Measurements from ENCODE around the gene FBRSL1. TPM values are rescaled to one million over a fixed set of nuclear protein-coding genes. Genes with fewer than 3 reads are reported as not detected.

FBRSL1 gene
- total RNA-seq, 1 donor from 2014 or later, result 66.0 TPM

DNA sequence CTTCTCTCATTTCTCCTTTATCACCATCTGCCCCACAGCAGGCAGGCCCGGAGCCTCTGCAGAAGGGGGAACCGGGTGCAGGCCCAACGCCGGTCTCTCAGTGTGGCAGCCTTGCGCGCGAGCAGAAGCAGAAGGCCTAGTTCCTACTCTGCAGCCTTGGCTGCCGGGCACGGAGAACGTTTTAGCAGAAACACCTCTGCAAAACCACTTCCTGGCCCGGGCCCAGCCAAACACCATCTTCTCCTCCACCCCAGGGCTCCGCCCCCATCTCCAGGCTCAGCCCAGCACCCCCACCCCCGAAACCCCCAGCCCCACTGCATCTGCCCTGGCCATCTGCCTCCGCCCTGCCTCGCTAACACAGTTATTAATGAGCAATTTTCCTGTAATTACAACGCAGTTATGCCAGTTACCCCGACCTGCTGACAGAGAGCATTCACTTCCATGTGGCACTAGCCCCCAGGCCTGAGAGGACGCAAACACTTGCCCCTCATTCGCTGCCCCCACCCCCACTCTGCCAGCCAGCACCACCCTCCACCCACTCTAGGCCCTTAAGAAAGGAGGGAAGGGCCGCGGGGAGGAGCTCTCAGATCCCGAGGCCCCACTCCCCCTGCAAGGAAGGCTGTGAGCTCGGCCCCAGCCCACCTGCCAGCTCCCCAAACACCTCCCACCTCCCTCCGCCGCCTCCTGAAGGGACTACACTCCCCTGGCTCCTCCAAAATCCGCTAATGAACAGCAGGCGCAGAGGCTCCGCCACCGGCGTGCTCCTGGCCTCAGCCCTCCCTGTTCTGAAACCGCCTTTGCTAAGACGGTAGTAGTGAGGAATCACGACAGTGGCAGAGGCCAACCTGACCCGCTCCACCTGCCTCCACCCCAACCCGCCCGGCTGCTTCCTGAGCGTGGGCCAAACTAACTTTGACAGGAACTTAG, 44.7 kb upstream of the FBRSL1 start:
- DNase-seq, result peak; percentile 24
- no peaks in the 10 kb centered on the region for H3K9me3 ChIP-seq (replicated peaks)
- no peaks in the 10 kb centered on the region for H3K4me1 ChIP-seq
- H3K27me3 ChIP-seq (ENCODE audit: low read depth), result peaks cover 88% of the 10 kb centered on the region
- TF ChIP-seq, protein P1, sequence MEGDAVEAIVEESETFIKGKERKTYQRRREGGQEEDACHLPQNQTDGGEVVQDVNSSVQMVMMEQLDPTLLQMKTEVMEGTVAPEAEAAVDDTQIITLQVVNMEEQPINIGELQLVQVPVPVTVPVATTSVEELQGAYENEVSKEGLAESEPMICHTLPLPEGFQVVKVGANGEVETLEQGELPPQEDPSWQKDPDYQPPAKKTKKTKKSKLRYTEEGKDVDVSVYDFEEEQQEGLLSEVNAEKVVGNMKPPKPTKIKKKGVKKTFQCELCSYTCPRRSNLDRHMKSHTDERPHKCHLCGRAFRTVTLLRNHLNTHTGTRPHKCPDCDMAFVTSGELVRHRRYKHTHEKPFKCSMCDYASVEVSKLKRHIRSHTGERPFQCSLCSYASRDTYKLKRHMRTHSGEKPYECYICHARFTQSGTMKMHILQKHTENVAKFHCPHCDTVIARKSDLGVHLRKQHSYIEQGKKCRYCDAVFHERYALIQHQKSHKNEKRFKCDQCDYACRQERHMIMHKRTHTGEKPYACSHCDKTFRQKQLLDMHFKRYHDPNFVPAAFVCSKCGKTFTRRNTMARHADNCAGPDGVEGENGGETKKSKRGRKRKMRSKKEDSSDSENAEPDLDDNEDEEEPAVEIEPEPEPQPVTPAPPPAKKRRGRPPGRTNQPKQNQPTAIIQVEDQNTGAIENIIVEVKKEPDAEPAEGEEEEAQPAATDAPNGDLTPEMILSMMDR (IDR thresholded peaks at IDR 0.05; ENCODE audit: borderline replicate concordance), result no peak
- peak overlapping the region; percentile 48 for H3K4me3 ChIP-seq
- H3K27ac ChIP-seq (replicated peaks), result no peak overlapping the region
- intact Hi-C loops (cut with micrococcal nuclease), result no loop called here
- H3K36me3 ChIP-seq, result no peaks in the 10 kb centered on the region

DNA sequence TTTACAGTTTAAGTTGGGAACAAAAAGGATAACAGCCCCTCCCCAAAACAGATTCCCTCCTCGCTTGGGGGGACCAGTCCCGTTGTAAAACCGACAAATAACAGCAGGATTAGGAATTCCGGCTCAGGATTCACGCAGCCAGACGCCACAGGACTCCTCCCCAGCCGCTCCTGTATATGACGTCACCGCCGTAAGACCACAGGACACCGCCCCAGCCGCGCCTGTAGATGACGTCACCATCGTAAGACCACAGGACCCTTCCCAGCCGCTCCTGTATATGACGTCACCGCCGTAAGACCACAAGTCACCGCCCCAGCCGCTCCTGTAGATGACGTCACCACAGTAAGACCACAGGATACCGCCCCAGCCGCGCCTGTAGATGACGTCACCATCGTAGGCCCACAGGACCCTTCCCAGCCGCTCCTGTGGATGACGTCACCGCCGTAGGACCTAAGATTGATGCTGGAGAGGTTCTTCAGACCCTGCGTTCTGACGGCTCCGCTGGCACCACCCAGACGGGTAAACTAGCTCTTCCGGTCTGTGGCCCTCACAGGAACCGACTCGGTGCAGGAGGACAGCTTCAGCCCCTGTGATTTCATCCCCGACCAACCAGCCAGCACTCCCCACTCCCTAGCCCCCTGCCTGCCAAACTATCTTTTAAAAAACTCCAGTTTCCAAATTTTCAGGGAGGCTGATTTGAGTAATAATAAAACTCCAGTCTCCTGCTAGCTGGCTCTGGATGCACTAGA, 43.9 kb upstream of the FBRSL1 start:
- Histone ChIP-seq H3K27me3 (ENCODE audit: low read depth) (peaks cover 94% of the 10 kb centered on the region), H3K9me3 (replicated peaks) (no peaks in the 10 kb centered on the region), H3K4me3 (peak overlapping the region; percentile 48), H3K27ac (replicated peaks) (no peak overlapping the region), H3K4me1 (no peaks in the 10 kb centered on the region), H3K36me3 (no peaks in the 10 kb centered on the region)
- peak; percentile 40 for DNase-seq
- TF ChIP-seq, protein P1 (IDR thresholded peaks at IDR 0.05; ENCODE audit: borderline replicate concordance), result no peak
- intact Hi-C loops (cut with micrococcal nuclease), result no loop called here

DNA sequence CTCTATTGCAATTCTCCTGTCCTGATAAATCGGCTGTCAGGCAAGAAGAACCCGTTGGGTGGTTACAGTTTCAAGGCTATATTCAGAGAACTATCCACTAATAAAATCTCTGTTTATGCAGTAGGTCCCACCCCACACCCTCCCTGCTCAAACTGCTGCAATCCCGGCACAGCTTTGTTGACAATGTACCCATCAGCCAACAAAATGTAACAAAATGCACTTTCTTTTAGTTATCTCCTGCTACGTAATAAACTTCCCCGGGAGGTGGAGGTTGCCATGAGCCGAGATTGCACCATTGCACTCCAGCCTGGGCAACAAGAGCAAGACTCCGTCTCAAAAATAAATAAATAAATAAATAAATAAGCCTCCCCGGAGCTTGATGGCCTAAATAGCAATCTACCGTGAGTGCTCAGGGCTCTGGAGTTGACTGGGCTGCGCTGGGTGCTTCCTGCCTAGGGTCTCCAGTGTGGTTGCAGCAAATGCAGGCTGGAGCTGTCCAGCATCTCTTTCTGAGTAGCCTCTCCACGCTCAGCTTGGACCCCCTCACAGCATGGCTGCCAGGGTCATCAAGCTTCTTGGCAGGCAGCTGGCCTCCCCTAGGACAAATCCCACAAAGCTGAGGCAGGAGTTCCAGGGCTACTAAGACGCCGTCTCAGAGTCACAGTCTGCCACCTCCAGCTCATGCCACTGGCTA, 43.2 kb upstream of the FBRSL1 start:
- intact Hi-C loops (cut with micrococcal nuclease), result no loop called here

DNA sequence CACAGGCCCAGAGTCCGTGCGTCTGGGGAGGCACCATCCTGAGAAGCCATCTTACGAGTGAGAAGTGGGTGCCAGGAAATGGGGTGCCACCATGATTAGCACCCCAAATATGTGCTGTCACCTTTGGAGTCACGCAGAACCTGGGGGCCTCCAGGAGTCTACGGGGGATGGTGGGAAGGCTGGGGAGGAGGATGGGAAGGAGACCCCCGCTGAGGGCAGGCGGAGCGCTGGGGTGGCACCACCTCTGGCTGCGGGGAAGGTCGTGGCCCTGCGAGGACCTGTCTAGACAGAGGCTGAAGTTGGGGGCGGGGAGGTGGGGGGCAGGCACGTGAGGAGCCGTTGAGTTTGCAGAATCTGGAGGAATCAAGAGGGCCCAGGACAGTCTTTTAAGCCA, 42.6 kb upstream of the FBRSL1 start:
- intact Hi-C loops (cut with micrococcal nuclease), result no loop called here
- TF ChIP-seq, protein P1 (IDR thresholded peaks at IDR 0.05; ENCODE audit: borderline replicate concordance), result no peak
- Histone ChIP-seq H3K36me3 (no peaks in the 10 kb centered on the region), H3K27ac (replicated peaks) (no peak overlapping the region), H3K27me3 (ENCODE audit: low read depth) (peaks cover 94% of the 10 kb centered on the region), H3K4me3 (no peak overlapping the region), H3K4me1 (no peaks in the 10 kb centered on the region), H3K9me3 (replicated peaks) (no peaks in the 10 kb centered on the region)
- DNase-seq, result no peak

More for the DNA sequence above, 43.2 kb upstream of the FBRSL1 start:
- TF ChIP-seq, protein P1 (IDR thresholded peaks at IDR 0.05; ENCODE audit: borderline replicate concordance), result no peak
- no peak overlapping the region for H3K27ac ChIP-seq (replicated peaks)
- peak overlapping the region; percentile 48 for H3K4me3 ChIP-seq
- H3K4me1 ChIP-seq, result no peaks in the 10 kb centered on the region
- peaks cover 94% of the 10 kb centered on the region for H3K27me3 ChIP-seq (ENCODE audit: low read depth)
- DNase-seq, result no peak
- H3K9me3 ChIP-seq (replicated peaks), result no peaks in the 10 kb centered on the region
- no peaks in the 10 kb centered on the region for H3K36me3 ChIP-seq

DNA sequence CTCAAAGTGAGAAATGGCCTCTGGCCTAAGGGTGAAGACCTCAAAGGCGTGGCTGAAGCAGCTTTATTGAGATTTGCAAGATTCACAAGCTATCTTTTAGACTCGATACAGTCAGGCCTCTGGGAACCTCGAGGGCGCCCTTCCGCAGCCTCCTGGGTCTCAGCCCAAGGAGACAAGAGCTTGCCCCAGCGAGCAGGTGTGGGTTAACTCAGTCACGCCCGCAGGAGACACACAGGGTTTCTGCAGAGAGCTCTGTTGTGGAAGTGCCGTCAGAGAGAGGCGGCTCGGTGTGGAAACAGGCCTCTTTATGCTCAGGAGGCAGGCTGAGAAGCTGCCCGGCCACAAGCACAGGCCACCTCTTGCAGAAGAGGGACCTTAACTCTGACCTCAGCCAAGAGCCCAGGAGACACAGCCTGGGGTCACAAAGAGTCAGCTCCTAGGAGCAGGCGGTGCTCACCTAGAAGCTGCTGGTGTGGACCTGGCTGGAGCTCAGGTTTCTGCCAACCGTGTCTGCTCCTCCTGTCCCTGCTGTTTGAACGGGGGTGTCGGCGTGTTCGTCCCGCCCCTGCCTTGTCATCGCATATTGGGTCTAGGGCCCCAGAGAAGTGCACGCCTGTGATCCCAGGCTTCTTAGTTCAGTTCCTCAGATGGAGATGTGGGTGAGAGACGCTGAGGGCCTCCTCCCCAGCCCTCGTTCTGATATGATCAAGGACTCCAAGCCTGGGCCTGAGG, 42.1 kb upstream of the FBRSL1 start:
- Histone ChIP-seq H3K27me3 (ENCODE audit: low read depth) (peaks cover 96% of the 10 kb centered on the region), H3K4me1 (no peaks in the 10 kb centered on the region), H3K27ac (replicated peaks) (no peak overlapping the region), H3K9me3 (replicated peaks) (no peaks in the 10 kb centered on the region), H3K4me3 (no peak overlapping the region), H3K36me3 (no peaks in the 10 kb centered on the region)
- intact Hi-C loops (cut with micrococcal nuclease), result no loop called here
- TF ChIP-seq, protein P1 (IDR thresholded peaks at IDR 0.05; ENCODE audit: borderline replicate concordance), result no peak
- DNase-seq, result no peak

Measured in left ventricle myocardium inferior (tissue), 1 donor.